HG03280 (cell line): ENCODE data around the gene SGSH.
"Not testable (repeated sequence)": the region's sequence is repeated elsewhere in the genome, so short reads cannot be mapped to it uniquely, and the experiment has no call there.

Experiments used
- ATAC-seq: cut with Tn5 transposase; IDR thresholded peaks from one replicate; pipeline ENCODE4 v1.9.1; 2021; ENCODE audit warnings: mild to moderate bottlenecking, moderate library complexity; ENCODE audit not compliant: unreplicated experiment

SGSH gene

GRCh38 chr17:80220054-80220735 lies at the start of gene SGSH, which contains the start of gene SLC26A11:
Gene SGSH (minus strand): TSS chr17:80220333. CDS start chr17:80220313, 20 bp downstream.
Gene SLC26A11 (plus strand): TSS chr17:80220427. CDS start chr17:80221561, 1,134 bp downstream.
- ATAC-seq, result no peak

DNA sequence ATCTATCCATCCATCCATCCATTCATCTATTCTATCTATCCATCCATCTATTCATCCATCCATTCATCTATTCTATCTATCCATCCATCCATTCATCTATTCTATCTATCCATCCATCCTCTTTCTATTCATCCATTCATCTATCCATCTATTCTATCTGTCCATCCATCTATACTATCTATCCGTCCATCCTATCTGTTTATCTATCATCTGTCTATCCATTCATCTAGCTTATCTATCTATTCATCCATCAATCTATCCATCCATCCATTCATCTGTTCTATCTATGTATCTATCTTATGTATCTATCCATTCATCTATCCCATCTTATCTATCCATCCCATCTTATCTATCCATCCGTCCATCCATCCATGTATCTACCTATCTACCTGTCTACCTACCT lies 49.3 kb upstream of the SGSH start:
- no peak for ATAC-seq

DNA sequence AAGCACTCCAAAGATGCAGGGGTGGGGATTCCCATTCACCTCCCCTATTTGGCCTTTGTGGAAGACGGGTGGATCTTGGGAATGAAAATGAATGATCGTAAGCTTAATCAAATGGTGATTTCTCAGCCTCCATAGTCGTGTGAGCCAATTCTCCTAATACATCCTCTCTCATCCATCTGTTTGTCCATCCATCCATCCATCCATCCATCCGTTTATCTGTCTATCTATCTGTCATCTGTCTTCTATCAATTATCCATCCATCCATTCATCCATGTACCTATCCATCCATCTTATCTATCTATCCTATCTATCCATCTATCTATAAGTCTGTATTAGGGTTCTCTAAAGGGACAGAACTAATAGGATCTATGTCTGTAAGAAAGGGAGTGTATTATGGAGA lies 48.3 kb upstream of the SGSH start:
- no peak for ATAC-seq

DNA sequence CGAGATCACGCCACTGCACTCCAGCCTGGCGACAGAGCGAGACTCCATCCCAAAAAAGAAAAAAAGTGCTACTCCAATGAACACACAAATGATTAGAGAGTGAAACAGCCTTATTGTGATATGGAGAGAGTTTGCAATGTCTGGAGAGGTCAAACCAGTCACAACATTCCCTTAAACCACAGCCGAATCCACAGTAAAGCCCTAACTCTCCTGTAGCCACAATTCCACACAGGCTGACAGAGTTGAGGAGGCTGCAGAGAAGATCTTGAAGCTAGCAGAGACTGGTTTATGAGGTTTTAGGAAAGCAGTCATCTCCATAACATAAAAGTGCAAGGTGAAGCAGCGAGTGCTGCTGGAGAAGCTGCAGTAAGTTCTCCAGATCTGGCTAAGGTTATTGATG lies 47.3 kb upstream of the SGSH start:
- ATAC-seq, result no peak

GRCh38 chr17:80265205-80266068 lies 45.3 kb upstream of the SGSH start:
- no peak for ATAC-seq

DNA sequence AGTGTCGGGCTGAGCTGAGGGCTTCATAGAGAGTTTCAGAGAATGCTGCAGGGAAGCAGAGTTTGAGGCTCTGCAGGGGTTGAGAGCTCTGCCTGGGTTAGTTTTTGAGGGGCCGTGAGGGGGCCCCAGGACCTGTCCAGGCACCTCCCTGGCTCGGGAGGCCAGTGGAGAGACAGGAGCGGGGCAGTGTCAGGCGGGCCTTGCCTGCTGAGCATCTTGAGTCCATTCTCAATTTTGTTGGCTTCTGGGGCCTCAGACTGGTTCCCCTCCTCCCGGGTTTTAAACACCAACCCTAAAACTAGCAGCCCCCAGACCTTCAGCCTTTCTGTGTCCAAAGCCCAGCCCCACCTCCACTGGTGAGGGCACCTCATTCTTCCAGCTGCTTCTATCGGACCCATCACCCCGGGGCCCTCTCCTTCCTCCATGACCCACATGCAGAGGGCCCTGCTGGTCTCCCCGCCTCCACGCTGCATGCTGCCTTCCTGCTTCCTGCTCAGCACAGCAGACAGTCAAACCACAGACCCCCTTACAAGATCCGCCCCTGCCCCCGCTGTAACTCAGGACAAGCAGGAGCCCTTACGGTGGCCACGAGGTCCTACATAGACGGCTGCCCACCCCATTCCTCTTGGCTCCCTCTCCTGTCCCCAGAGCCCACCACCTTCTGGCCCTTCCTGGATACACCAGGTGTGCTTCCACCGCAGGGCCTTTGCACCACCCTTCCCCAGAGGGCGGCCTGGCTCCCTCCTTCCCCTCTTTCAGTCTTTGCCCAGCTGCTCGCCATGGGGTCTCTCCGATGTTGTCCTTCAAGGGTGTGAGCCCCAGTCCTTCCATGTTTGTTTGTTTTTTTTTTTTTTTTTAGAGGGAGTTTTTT lies 44.3 kb upstream of the SGSH start:
- ATAC-seq, result no peak

DNA sequence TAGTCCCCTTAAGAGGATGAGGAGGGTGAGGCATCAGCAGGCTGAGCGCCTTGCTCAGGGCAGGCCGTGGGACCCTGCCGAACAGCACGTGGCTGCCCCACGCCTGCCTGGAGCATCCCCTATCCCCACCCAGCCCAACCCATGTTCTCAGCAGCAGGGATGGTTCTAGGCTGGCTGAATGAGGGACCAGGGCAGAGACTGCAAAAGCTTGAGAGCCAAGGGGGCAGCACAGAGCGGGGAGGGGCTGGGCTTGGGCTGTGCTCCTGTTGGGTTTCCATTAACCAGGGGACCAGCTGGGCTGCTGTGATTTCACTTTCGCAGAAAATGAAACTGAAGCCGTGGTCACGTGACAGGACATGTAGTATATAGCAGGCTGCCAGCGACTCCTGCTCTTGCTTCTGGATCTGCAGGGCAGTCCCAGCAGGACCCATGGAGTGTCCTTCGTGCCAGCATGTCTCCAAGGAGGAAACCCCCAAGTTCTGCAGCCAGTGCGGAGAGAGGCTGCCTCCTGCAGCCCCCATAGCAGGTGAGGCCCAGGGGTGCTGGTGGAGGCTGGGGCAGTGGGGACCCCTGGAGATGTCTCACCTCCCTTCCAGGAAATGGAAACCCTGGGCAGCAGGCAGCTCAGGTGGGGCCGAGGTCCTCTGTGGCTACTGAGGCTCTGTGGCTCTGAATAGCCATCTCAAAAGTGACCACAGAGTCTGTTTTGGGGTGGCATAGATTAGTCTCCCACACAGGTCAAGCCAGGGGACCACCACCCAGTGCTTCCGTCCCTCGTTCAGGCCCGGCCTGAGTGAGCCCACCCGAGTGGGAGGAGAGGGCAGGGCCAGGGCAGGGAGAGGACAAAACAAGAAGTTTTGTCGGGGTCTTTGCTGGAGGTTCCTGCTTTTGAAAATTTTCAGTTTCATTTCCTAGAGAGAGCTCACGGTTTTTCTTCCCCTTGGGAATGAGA lies 43.4 kb upstream of the SGSH start:
- ATAC-seq, result peak; percentile 48

- ATAC-seq, result no peak
Observed at GRCh38 chr17:80262775-80263244, 42.7 kb upstream of the SGSH start.

GRCh38 chr17:80262291-80262690 lies 42.2 kb upstream of the SGSH start:
- no peak for ATAC-seq

DNA sequence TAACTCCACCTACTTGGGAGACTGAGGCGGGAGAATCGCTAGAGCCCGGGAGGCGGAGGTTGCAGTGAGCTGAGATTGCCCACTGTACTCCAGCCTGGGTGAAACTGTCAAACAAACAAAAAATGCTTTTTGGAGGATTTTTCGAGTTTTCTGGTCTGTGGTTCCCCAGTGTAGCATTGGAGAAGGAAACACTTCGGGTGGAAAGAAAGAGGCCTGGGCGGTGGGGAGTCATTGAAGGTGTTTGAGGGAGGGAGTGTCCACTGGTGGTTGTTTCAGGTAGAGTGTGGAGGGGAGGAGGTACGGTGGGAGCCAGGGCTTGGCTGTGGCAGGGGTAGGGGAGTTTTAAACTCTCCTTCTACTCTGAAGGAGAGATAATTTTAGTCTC lies 41.8 kb upstream of the SGSH start:
- no peak for ATAC-seq

DNA sequence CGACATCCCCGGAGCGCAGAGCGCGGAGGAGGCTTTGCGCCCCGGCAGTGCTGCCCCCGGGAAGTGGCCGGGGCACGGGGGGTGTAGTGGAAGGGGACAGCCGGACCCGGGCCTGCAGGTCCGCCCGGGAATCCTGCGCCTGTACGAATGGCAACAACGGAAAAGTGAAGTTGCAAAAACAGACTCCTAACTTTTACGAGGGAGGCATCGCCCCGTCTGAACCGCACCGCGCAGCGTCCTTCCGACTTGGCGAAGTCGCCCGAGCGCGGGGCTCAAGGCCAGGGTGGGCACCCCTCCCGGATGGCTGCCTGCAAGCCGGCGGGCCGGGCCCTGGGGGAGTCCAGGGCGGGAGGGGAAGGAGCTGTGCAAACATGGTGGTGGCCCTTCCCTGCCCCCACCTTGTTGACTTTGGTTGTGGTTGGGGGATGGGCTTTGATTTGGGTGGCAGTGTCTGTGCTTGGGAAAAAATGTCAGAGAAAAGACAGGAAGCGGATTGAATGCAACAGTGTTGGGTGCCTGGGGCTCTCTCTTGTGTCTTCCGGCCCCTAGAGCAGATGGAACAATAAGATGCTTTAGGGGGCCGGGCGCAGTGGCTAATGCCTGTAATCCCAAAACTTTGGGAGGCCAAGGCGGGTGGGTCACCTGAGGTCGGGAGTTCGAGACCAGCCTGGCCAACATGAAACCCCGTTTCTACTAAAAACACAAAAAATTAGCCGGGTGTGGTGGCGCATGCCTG lies 41.2 kb upstream of the SGSH start:
- ATAC-seq, result peak; percentile 4

- peak; percentile 35 for ATAC-seq
Observed at GRCh38 chr17:80260791-80261158, 40.6 kb upstream of the SGSH start, which contains the start of gene RNF213. Gene RNF213 (plus strand): TSS chr17:80260852. CDS start chr17:80263682, 2,830 bp downstream.

- ATAC-seq, result peak; percentile 48
Observed at GRCh38 chr17:80260069-80260535, 40.0 kb upstream of the SGSH start.

GRCh38 chr17:80259457-80260068 lies 39.4 kb upstream of the SGSH start:
- no peak for ATAC-seq

DNA sequence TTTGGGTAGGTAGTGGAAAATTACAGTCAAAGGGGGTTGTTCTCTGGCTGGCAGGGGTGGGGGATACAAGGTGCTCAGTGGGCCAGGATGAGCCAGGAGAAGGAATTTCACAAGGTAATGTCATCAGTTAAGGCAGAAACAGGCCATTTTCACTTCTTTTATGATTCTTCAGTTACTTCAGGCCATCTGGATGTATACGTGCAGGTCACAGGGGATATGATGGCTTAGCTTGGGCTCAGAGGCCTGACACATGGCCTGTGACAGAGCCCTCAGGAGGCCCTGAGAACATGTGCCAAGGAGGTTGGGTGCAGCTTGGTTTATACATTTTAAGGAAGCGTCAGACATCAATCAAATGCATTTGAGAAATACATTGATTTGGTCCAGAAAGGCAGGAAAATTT lies 38.2 kb upstream of the SGSH start:
- ATAC-seq, result not testable (repeated sequence)

- ATAC-seq, result no peak
Observed at GRCh38 chr17:80257716-80258213, 37.6 kb upstream of the SGSH start.

DNA sequence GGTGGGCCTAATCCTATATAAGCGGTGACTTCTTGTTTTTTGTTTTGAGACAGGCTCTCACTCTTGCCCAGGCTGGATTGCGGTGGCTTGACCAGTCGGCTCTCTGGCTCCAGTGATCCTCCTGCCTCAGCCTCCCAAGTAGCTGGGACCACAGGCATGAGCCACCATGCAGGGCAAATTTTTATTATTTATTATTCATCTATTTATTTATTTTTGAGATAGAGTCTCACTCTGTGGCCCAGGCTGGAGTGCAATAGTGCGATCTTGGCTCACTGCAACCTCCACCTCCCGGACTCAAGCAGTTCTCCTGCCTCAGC lies 35.9 kb upstream of the SGSH start:
- ATAC-seq, result no peak

DNA sequence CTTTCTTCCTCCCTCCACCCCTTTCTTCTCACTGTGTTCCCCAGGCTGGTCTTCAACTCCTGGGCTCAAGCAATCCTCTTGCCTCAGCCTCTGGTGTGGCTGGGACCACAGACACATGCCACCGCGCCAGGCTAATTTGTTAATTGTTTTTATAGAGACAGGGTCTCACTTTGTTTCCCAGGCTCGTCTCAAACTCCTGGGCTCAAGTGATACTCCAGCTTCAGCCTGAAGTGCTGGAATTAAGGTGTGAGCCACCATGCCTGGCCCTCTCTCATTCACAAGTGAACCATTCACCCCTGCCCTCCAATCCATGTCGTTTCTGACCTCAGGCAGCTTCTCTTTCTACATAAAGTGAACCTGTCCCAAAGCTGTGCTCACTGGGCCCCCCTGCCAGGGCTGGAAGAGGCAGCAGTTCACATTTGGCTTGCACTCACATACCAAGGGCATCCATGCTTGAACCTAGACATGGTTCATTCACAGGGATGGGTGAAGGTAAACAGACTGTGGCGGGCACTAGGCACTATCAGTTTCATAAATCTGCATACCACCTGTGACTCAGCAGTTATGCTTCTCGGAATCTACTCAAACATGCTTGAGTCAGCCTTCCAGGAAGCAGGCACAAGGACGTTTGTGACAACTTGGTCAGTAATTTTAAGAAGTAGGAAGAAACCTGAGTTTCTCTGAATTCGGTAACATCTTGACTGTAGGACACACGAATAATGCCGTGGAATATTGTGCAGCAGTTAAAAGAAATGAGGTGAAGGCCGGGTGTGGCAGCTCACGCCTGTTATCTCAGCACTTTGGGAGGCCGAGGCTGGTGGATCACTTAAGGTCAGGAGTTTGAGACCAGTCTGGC lies 34.5 kb upstream of the SGSH start:
- ATAC-seq, result peak; percentile 53
